GM23338 (cell line): ENCODE results near the gene MARK3. TPM values are rescaled to one million over a fixed set of nuclear protein-coding genes. Genes with fewer than 3 reads are reported as not detected.

ENCODE experiments used
- ATAC-seq: fragments of 200-7000 bp; cut with Tn5 transposase; 3 replicates; pipeline ENCODE4 v1.9.1; 2020
- DNase-seq: peaks from one replicate; pipeline ENCODE4 v3.0.0-alpha.2; 2015; ENCODE audit warnings: low spot score
- H2AFZ ChIP-seq: fragments of 200-600 bp; sonication (generic); 2 replicates; pipeline ENCODE4 v1.8.0; 2016; ENCODE audit warnings: antibody characterized with exemption, mild to moderate bottlenecking, moderate library complexity
- H3F3A ChIP-seq: fragments of 200-600 bp; sonication (generic); replicated peaks from 2 replicates; pipeline ENCODE4 v1.8.0; 2017; ENCODE audit warnings: antibody characterized with exemption, mixed run types, low read depth
- H3K27ac ChIP-seq: fragments of 200-600 bp; sonication (generic); 2 replicates; pipeline ENCODE4 v1.6.1; 2016; ENCODE audit warnings: low read depth
- H3K27me3 ChIP-seq: fragments of 200-600 bp; sonication (generic); 2 replicates; pipeline ENCODE4 v1.8.0; 2016; ENCODE audit warnings: mild to moderate bottlenecking, mixed run types, moderate library complexity; ENCODE audit not compliant: insufficient read depth
- H3K36me3 ChIP-seq: fragments of 200-600 bp; sonication (generic); 2 replicates; pipeline ENCODE4 v1.8.0; 2016; ENCODE audit warnings: mild to moderate bottlenecking; ENCODE audit not compliant: insufficient read depth
- H3K4me1 ChIP-seq: fragments of 200-600 bp; sonication (generic); 2 replicates; pipeline ENCODE4 v1.8.0; 2016; ENCODE audit warnings: mild to moderate bottlenecking, moderate library complexity; ENCODE audit not compliant: insufficient read depth
- H3K4me2 ChIP-seq: fragments of 200-600 bp; sonication (generic); 2 replicates; pipeline ENCODE4 v1.7.1; 2017; ENCODE audit warnings: mixed run types
- H3K4me3 ChIP-seq: fragments of 200-600 bp; sonication (generic); 2 replicates; pipeline ENCODE4 v1.6.1; 2016; ENCODE audit warnings: mixed run types
- H3K79me2 ChIP-seq: fragments of 200-600 bp; sonication (generic); replicated peaks from 2 replicates; pipeline ENCODE4 v1.8.0; 2017; ENCODE audit warnings: mild to moderate bottlenecking; ENCODE audit not compliant: insufficient read depth
- H3K9me2 ChIP-seq: fragments of 200-600 bp; sonication (generic); 2 replicates; pipeline ENCODE4 v1.8.0; 2017; ENCODE audit not compliant: insufficient read depth
- H4K20me1 ChIP-seq: fragments of 200-600 bp; sonication (generic); replicated peaks from 2 replicates; pipeline ENCODE4 v1.8.0; 2017; ENCODE audit warnings: mild to moderate bottlenecking; ENCODE audit not compliant: insufficient read depth
- H3K27ac Mint-ChIP-seq: 2 replicates; pipeline ENCODE4 v1.8.0; 2020; ENCODE audit warnings: inconsistent platforms, mild to moderate bottlenecking, moderate library complexity, mixed read lengths
- H3K27me3 Mint-ChIP-seq: 3 replicates; pipeline ENCODE4 v1.8.0; 2022; ENCODE audit warnings: low read depth, mild to moderate bottlenecking, moderate library complexity, mixed read lengths, inconsistent platforms; ENCODE audit not compliant: insufficient read depth, poor library complexity
- H3K36me3 Mint-ChIP-seq: 3 replicates; pipeline ENCODE4 v1.8.0; 2021; ENCODE audit warnings: low read depth, mild to moderate bottlenecking, inconsistent platforms, moderate library complexity, mixed read lengths
- H3K4me1 Mint-ChIP-seq: 3 replicates; pipeline ENCODE4 v1.8.0; 2020; ENCODE audit warnings: mild to moderate bottlenecking, inconsistent platforms, mixed read lengths
- H3K4me3 Mint-ChIP-seq: 3 replicates; pipeline ENCODE4 v1.8.0; 2021; ENCODE audit warnings: moderate library complexity, mild to moderate bottlenecking, inconsistent platforms, mixed read lengths
- H3K9me3 Mint-ChIP-seq: 3 replicates; pipeline ENCODE4 v1.8.0; 2020; ENCODE audit warnings: moderate library complexity, mild to moderate bottlenecking, inconsistent platforms, mixed read lengths
- EZH2 ChIP-seq: fragments of 200-600 bp; sonication (generic); IDR thresholded peaks from one replicate; pipeline ENCODE4 v1.8.0; 2017; ENCODE audit warnings: antibody characterized with exemption, mild to moderate bottlenecking, low read depth; ENCODE audit not compliant: unreplicated experiment
- EZH2phosphoT487 ChIP-seq: fragments of 200-600 bp; sonication (generic); IDR thresholded peaks from one replicate; pipeline ENCODE4 v1.8.1; 2018; ENCODE audit warnings: antibody characterized with exemption; ENCODE audit not compliant: unreplicated experiment
- NANOG ChIP-seq: IDR thresholded peaks from 2 replicates; pipeline ENCODE4 v1.6.1; 2016; ENCODE audit warnings: antibody characterized with exemption, borderline replicate concordance
- STAT1 ChIP-seq: IDR thresholded peaks from one replicate; pipeline ENCODE4 v1.6.1; 2016; ENCODE audit warnings: antibody characterized with exemption; ENCODE audit not compliant: unreplicated experiment
- ZNF114 ChIP-seq: fragments of 250-450 bp; sonication (Bioruptor Pico); IDR thresholded peaks from 2 replicates; pipeline ENCODE4 v1.5.0; 2020; ENCODE audit warnings: mild to moderate bottlenecking, moderate library complexity
- polyA plus RNA-seq: library from polyadenylated mRNA; unstranded; fragments of >200 nt; fragmentation: Nextera tagmentation; extraction: Ambion mirVana; gene quantifications from 2 replicates; pipeline ENCODE4 v1.2.1, GENCODE V29; 2016
- total RNA-seq: library from RNA; depleted of rRNA; stranded (reverse); fragments of >200 nt; shearing (Covaris generic); gene quantifications from 2 replicates; pipeline ENCODE4 v1.2.3, GENCODE V29; 2014
- TF ChIP-seq, protein P1 (sequence below): fragments of 250-450 bp; sonication (Bioruptor Pico); IDR thresholded peaks from 2 replicates; pipeline ENCODE4 v1.5.0; 2020; ENCODE audit warnings: mild to moderate bottlenecking, moderate library complexity

The MARK3 gene
- total and polyA plus RNA-seq, 2 experiments from 2014 or later, result 45.9 to 69.7 TPM

DNA sequence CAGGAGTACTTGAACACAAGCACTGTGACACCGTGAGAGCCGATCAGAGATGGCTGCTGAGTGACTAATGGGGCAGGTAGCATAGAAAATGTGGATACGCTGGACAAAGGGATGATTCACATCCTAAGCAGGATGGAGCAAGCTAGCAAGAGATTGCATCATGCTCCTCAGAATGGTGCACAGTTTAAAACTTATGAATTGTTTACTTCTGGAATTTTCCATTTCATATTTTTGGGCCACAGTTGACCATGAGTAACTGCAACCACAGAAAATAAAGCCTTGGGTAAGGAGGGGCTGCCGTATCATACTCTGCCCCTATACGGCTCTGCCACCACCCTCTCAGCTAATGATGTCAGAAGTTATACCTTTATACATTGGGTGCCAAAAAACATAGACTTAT, 23.3 kb upstream of the MARK3 start (continued):
- TF ChIP-seq EZH2 (no peak), EZH2phosphoT487 (no peak), STAT1 (no peak), NANOG (no peak)
- TF ChIP-seq, protein P1, sequence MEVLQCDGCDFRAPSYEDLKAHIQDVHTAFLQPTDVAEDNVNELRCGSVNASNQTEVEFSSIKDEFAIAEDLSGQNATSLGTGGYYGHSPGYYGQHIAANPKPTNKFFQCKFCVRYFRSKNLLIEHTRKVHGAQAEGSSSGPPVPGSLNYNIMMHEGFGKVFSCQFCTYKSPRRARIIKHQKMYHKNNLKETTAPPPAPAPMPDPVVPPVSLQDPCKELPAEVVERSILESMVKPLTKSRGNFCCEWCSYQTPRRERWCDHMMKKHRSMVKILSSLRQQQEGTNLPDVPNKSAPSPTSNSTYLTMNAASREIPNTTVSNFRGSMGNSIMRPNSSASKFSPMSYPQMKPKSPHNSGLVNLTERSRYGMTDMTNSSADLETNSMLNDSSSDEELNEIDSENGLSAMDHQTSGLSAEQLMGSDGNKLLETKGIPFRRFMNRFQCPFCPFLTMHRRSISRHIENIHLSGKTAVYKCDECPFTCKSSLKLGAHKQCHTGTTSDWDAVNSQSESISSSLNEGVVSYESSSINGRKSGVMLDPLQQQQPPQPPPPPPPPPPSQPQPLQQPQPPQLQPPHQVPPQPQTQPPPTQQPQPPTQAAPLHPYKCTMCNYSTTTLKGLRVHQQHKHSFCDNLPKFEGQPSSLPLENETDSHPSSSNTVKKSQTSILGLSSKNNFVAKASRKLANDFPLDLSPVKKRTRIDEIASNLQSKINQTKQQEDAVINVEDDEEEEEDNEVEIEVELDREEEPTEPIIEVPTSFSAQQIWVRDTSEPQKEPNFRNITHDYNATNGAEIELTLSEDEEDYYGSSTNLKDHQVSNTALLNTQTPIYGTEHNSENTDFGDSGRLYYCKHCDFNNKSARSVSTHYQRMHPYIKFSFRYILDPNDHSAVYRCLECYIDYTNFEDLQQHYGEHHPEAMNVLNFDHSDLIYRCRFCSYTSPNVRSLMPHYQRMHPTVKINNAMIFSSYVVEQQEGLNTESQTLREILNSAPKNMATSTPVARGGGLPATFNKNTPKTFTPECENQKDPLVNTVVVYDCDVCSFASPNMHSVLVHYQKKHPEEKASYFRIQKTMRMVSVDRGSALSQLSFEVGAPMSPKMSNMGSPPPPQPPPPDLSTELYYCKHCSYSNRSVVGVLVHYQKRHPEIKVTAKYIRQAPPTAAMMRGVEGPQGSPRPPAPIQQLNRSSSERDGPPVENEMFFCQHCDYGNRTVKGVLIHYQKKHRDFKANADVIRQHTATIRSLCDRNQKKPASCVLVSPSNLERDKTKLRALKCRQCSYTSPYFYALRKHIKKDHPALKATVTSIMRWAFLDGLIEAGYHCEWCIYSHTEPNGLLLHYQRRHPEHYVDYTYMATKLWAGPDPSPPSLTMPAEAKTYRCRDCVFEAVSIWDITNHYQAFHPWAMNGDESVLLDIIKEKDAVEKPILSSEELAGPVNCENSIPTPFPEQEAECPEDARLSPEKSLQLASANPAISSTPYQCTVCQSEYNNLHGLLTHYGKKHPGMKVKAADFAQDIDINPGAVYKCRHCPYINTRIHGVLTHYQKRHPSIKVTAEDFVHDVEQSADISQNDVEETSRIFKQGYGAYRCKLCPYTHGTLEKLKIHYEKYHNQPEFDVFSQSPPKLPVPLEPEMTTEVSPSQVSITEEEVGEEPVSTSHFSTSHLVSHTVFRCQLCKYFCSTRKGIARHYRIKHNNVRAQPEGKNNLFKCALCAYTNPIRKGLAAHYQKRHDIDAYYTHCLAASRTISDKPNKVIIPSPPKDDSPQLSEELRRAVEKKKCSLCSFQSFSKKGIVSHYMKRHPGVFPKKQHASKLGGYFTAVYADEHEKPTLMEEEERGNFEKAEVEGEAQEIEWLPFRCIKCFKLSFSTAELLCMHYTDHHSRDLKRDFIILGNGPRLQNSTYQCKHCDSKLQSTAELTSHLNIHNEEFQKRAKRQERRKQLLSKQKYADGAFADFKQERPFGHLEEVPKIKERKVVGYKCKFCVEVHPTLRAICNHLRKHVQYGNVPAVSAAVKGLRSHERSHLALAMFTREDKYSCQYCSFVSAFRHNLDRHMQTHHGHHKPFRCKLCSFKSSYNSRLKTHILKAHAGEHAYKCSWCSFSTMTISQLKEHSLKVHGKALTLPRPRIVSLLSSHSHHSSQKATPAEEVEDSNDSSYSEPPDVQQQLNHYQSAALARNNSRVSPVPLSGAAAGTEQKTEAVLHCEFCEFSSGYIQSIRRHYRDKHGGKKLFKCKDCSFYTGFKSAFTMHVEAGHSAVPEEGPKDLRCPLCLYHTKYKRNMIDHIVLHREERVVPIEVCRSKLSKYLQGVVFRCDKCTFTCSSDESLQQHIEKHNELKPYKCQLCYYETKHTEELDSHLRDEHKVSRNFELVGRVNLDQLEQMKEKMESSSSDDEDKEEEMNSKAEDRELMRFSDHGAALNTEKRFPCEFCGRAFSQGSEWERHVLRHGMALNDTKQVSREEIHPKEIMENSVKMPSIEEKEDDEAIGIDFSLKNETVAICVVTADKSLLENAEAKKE (CRISPR knock-in tag), result no peak

GRCh38 chr14:103362780-103363179, 22.4 kb upstream of the MARK3 start:
- H3K27ac Mint-ChIP-seq, result no peak overlapping the region
- DNase-seq, result no peak
- H3K4me1 Mint-ChIP-seq, result 0 out of 3 replicates have a peak, but pooled peaks cover 2% of the 10 kb centered on the region
- Histone ChIP-seq H3K27ac (no peak overlapping the region), H2AFZ (no peak overlapping the region), H3K4me3 (no peak overlapping the region), H3F3A (no peaks in the 10 kb centered on the region), H3K36me3 (no peaks in the 10 kb centered on the region), H3K9me2 (no peaks in the 10 kb centered on the region), H3K79me2 (no peaks in the 10 kb centered on the region), H3K4me1 (no peaks in the 10 kb centered on the region), H3K27me3 (no peaks in the 10 kb centered on the region), H4K20me1 (no peaks in the 10 kb centered on the region), H3K4me2 (no peak overlapping the region)
- H3K27me3 Mint-ChIP-seq, result peaks cover 4% of the 10 kb centered on the region
- TF ChIP-seq EZH2phosphoT487 (no peak), ZNF114 (CRISPR knock-in tag) (no peak), NANOG (no peak)
- peaks cover 14% of the 10 kb centered on the region for H3K36me3 Mint-ChIP-seq
- peaks cover 22% of the 10 kb centered on the region for H3K9me3 Mint-ChIP-seq
- no peak for ATAC-seq
- no peak overlapping the region for H3K4me3 Mint-ChIP-seq
